ENCODE data around the gene INPP5B.

Gene INPP5B

DNA sequence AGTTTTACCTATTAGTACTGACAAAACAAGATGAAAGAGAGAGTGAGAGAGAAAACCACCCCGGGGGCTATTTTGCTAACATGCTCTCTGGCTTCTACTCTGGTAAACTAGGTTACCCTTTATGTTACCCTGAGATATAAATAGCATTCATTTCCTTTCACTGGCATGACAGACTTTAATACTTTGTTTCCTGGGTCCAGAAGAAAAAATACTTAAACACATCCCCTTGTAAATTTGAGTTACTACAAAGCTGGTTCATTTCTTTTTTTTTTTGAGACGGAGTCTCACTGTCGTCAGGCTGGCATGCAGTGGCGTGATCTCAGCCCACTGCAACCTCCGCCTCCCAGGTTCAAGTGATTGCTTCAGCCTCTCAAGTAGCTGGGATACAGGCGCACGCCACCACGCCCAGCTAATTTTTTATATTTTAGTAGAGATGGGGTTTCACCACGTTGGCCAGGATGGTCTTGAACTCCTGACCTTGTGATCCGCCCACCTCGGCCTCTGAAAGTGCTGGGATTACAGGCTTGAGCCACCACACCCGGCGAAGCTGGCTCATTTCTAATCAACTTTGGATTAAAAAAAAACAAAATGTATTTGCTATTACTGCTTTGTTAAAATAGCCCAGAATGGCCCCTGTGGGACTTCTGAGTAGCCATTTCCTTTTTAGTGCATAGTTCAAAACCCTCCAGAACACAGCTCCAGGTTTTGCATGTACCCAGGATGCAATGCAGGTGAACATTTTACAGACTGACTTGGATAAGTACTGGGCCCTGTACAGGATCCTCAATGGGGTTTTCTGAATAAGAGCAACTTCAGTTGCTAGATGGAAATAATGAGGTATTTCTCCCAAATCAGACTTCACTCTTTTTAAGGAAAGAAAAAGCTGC lies 20.6 kb downstream of the INPP5B start:
- no peak for DNase-seq (ENCODE audit: insufficient read length, low spot score)
- no peak for FAIRE-seq
- TF ChIP-seq, protein P1, sequence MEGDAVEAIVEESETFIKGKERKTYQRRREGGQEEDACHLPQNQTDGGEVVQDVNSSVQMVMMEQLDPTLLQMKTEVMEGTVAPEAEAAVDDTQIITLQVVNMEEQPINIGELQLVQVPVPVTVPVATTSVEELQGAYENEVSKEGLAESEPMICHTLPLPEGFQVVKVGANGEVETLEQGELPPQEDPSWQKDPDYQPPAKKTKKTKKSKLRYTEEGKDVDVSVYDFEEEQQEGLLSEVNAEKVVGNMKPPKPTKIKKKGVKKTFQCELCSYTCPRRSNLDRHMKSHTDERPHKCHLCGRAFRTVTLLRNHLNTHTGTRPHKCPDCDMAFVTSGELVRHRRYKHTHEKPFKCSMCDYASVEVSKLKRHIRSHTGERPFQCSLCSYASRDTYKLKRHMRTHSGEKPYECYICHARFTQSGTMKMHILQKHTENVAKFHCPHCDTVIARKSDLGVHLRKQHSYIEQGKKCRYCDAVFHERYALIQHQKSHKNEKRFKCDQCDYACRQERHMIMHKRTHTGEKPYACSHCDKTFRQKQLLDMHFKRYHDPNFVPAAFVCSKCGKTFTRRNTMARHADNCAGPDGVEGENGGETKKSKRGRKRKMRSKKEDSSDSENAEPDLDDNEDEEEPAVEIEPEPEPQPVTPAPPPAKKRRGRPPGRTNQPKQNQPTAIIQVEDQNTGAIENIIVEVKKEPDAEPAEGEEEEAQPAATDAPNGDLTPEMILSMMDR (IDR thresholded peaks at IDR 0.05; ENCODE audit: insufficient read depth, missing control alignments), result no peak

DNA sequence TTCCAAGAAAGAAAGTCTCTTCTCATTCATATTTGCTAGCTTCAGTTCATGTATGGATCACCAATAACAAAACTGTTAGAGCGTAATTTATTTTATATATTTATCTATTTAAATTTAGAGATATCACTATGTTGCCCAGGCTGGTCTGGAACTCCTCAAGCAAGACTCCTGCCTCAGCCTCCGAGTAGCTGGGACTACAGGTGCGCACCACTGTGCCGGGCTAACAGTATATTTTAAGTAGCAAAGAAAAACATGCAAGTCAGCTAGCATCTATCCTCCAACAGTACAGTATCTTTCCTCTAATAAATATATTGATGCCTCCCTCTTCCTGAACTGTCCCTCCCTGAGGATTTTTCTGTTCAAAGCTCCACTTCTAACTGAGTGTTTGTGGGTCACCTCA lies 21.5 kb downstream of the INPP5B start:
- TF ChIP-seq, protein P1 (IDR thresholded peaks at IDR 0.05; ENCODE audit: insufficient read depth, missing control alignments), result no peak
- no peak for FAIRE-seq
- no peak for DNase-seq (ENCODE audit: insufficient read length, low spot score)

DNA sequence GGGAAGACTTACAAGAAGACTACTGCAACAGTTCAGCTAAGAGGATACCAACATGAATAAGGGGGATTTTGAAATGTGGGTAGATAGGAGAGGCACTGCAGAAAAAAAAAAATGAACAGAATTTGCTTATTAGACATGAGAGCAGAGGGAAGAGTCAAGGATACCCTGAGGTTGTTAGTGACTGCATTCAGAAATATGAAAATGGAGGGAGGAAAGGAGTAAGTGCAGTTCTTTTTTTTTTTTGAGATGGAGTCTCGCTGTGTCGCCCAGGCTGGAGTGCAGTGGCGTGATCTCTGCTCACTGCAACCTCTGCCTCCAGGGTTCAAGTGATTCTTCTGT lies 23.3 kb downstream of the INPP5B start:
- FAIRE-seq (no peak), DNase-seq (ENCODE audit: insufficient read length, low spot score) (no peak)
- TF ChIP-seq, protein P1 (IDR thresholded peaks at IDR 0.05; ENCODE audit: insufficient read depth, missing control alignments), result no peak

DNA sequence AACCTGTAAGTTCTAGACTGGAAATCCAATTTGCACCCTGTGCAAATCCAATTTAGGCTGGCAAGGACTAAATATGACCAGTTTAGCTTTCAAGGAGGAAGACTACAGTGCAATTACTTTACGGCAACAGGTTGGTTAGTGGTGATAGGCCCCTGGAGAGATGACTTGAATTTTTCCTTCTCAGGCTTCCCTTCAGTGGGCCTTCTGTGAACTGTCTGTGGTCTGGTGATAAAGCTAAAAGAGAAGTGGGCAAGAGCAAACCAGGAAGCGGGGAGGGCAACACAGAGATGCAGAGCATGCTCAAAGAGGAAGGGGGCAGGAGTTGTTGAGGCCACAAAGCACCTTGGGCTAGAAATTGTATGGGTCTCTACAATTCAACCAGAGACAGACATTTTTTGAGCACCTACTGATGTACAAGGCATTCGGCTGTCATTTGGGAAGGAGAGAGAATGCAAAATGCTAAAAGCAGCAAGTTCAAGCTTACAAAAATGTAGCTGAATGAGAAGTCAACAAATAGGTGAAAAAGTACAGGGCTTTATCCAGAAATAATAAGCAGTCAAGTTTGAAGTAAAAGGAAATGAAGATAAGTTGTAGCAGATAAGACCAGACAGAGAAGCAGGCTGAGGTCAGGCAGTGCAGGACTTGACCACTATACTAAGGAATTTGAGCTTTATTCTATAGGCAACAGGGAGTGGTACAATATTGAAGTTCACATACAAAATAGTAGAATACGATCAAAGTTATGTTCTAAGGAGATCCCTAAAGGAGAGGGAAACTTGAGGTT lies 23.9 kb downstream of the INPP5B start:
- TF ChIP-seq, protein P1 (IDR thresholded peaks at IDR 0.05; ENCODE audit: insufficient read depth, missing control alignments), result no peak
- DNase-seq (ENCODE audit: insufficient read length, low spot score) (no peak), FAIRE-seq (no peak)

DNA sequence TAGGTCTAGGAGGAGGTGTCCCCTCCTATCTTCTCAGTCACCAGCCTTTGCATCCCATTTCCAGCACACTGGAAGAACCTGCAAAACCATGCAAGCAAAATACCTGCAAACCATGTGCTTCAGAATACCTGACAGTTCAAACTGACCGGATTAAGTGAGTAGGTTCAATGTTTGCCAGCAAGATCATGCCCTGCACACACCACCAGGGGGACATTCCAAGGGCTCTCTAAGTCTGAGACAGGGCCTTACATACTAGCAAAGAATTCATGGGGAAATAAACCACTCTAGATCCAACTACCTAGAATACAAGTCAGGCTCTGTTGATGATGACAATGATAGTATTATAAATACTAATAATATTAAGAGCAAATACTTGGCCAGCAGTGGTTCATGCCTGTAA lies 27.6 kb downstream of the INPP5B start:
- TF ChIP-seq, protein P1 (IDR thresholded peaks at IDR 0.05; ENCODE audit: insufficient read depth, missing control alignments), result no peak
- no peak for DNase-seq (ENCODE audit: insufficient read length, low spot score)
- FAIRE-seq, result no peak

DNA sequence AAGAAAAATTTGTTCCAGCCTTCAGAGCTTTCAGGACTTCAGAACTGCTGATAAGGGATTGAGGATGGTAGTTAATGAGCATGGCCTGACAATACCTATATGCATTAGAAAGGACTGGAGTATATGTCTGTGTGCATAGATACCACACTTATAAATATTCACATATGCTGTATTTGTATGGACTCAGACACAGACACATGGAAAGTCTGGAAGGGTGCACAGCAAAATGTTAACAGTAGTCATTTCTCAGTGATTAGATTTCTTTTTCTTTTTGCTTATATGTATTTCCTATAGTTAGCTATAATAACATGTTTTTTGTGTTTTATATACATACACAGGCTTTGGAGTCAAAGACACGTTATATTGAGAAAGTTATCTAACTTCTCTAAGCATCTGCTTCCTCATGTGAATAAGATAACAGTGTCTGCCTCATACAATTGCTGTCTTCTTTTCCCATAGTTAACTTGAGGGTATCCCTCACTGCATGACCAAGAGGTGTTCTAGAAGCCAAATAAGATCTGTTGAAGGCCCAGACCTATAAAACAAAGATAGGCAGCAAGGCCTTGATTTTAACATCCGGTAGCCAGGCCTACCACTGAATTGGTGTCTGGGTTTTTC lies 31.3 kb downstream of the INPP5B start:
- TF ChIP-seq, protein P1 (IDR thresholded peaks at IDR 0.05; ENCODE audit: insufficient read depth, missing control alignments), result no peak
- no peak for FAIRE-seq
- DNase-seq (ENCODE audit: insufficient read length, low spot score), result no peak

All from D721Med (cell line).